NT2/D1 (cell line): ENCODE data around the gene OR52I2.

Experiments
- SUZ12 ChIP-seq: IDR thresholded peaks from 2 replicates; pipeline ENCODE4 v1.6.1; 2011; ENCODE audit not compliant: insufficient read length, insufficient read depth; ENCODE audit errors: extremely low read depth
- YY1 ChIP-seq: IDR thresholded peaks from 2 replicates; pipeline ENCODE4 v1.6.1; 2011; ENCODE audit not compliant: insufficient read length, insufficient read depth
- ZNF274 ChIP-seq: IDR thresholded peaks from 2 replicates; pipeline ENCODE4 v1.6.1; 2011; ENCODE audit warnings: mild to moderate bottlenecking, low read depth, low read length

DNA sequence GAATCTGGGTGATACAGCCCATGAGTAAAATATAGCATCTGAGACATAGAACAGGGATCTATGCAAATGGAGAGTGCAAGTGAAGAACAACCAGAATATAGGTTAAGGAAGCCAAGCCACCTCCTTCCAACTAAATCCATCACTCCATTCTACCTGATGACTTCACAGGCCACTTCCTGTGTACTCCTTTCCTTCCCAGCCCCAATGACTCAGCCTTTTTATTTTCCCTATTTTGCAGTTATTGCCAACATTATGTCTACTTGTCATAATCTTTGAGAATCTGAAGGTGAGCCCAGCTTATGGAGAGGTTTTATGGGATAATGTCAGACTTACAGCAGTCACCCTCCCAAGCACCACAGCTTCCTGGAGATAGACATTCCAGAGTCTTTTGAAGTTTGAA is 38.0 kb upstream of the OR52I2 start:
- TF ChIP-seq YY1 (no peak), ZNF274 (no peak), SUZ12 (no peak)
